Fibroblast of skin of right biceps (primary cell): Measurements from ENCODE around the gene FGF21.
"Not testable (repeated sequence)": the region's sequence is repeated elsewhere in the genome, so short reads cannot be mapped to it uniquely, and the experiment has no call there.

Experiments used
- DNase-seq: peaks from one replicate; pipeline ENCODE4 v3.0.0-alpha.2; 2013

The FGF21 gene

DNA sequence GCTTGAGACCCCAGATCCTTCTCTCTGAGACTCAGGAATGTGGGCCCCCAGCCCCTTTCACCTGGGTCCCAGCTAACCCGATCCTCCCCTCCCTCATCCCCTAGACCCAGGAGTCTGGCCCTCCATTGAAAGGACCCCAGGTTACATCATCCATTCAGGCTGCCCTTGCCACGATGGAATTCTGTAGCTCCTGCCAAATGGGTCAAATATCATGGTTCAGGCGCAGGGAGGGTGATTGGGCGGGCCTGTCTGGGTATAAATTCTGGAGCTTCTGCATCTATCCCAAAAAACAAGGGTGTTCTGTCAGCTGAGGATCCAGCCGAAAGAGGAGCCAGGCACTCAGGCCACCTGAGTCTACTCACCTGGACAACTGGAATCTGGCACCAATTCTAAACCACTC is 463 bp downstream of the FGF21 start:
- DNase-seq: no peak

DNA sequence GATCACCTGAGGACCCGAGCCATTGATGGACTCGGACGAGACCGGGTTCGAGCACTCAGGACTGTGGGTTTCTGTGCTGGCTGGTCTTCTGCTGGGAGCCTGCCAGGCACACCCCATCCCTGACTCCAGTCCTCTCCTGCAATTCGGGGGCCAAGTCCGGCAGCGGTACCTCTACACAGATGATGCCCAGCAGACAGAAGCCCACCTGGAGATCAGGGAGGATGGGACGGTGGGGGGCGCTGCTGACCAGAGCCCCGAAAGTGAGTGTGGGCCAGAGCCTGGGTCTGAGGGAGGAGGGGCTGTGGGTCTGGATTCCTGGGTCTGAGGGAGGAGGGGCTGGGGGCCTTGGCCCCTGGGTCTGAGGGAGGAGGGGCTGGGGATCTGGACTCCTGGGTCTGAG is 888 bp downstream of the FGF21 start:
- DNase-seq: no peak

DNA sequence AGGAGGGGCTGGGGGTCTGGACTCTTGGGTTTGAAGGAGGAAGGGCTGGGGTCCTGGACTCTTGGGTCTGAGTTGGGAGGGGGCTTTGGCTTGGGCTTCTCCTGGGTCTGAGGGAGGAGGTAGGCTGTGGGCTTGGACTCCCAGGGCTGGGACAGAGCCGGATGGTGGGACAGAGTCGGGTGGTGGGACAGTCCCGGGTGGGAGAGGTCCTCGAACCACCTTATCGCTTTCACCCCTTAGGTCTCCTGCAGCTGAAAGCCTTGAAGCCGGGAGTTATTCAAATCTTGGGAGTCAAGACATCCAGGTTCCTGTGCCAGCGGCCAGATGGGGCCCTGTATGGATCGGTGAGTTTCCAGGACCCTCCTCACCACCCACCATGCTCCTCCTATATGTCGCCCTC is 1.4 kb downstream of the FGF21 start:
- no peak for DNase-seq

DNA sequence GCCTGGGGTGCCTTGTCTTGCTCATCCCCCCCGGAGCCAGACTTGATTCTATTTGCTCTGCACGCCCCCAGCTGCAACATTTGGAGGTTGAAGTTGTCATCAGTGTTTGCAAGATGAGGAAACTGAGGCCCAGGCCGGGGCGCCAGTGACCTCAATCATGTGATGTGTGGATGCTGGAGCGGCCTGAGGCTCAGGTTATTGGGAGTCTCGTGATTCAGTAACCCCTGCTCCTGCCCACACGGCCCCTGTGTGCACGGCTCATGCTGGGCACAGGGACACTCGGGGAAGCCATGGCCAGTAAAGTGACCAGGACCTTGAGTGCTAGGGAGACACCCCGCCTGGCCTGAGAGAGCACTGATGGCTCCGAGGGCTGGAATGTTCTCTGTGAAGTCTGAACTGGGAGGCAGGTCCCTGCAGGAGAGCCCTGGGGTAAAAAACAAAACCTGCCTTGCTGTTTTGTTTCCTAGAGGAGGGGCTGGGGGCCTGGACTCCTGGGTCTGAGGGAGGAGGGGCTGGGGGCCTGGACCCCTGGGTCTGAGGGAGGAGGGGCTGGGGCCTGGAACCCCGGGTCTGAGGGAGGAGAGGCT is 1.9 kb downstream of the FGF21 start:
- no peak for DNase-seq

DNA sequence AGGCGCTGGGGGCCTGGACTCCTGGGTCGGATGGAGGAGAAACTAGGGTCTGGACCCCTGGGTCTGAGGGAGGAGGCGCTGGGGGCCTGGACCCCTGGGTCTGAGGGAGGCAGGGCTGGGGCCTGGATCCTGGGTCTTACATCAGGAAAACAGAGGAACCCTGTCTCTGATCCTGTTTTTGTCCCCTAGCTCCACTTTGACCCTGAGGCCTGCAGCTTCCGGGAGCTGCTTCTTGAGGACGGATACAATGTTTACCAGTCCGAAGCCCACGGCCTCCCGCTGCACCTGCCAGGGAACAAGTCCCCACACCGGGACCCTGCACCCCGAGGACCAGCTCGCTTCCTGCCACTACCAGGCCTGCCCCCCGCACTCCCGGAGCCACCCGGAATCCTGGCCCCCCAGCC is 2.4 kb downstream of the FGF21 start:
- DNase-seq: no peak

DNA sequence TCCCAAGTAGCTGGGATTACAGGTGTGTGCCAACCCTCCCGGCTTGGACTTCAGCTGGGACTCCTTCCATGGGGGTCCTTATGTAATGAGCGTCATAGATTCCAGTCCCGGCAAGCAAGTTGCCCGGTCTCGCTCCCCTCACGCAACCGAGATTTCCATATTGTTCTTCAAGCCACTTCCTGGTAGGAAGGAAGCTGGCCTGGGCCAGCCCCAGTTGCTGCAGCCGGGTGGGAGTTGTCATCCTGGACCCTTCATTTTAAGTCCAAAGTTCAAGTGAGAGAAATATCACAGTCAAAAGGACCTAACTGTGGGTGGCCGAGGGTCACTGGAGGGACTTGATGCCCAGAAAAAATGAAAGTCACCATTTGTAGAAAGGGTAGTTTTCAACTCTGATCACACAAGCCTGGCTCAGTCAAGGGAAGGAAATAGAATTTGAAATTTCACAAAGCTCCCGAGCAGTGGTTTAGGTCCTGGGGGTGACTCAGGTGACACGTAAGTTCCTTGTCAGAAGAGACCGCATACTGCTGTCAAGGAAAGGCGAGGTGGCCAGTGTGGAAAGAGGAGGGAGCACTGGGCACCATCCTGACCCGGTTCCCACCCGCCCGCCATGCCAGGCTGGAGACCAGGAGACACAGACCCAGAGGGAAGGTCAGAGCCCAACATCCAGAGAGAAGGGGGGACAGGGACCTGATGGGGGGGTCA is 5.3 kb downstream of the FGF21 start:
- no peak for DNase-seq

DNA sequence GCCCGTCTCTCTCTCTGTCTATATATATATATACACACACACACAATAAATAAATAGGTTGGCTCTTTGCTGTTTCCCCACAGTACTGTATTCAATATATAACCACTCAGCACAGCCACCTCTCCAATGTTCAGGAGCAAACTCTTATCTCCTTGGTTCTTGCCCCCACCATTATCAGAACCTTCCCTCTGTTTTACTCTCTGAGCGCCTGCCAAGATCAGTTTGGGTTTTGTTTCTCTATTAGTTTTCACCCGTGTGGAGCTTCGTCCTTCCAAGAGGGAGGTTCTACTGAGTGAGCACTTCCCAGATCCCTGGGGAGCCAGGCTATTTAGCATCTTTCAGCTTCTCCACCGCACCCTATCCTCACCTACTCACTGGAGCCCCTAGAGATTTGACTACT is 10.5 kb downstream of the FGF21 start:
- not testable (repeated sequence) for DNase-seq

DNA sequence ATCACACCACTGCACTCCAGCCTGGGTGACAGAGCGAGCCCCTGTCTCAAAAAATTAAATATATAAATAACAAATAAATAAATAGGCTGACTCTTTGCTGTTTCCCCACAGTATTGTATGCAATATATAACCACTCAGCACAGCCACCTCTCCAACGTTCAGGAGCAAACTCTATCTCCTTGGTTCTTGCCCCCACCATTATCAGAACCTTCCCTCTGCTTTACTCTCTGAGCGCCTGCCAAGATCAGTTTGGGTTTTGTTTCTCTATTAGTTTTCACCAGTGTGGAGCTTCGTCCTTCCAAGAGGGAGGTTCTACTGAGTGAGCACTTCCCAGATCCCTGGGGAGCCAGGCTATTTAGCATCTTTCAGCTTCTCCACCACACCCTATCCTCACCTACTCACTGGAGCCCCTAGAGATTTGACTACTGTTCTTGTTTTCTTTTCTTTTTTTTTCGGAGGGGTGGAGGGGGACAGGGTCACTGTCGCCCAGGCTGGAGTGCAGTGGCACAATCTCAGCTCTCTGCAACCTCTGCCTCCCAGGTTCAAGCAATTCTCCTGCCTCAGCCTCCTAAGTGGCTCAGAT is 12.9 kb downstream of the FGF21 start:
- DNase-seq: not testable (repeated sequence)

DNA sequence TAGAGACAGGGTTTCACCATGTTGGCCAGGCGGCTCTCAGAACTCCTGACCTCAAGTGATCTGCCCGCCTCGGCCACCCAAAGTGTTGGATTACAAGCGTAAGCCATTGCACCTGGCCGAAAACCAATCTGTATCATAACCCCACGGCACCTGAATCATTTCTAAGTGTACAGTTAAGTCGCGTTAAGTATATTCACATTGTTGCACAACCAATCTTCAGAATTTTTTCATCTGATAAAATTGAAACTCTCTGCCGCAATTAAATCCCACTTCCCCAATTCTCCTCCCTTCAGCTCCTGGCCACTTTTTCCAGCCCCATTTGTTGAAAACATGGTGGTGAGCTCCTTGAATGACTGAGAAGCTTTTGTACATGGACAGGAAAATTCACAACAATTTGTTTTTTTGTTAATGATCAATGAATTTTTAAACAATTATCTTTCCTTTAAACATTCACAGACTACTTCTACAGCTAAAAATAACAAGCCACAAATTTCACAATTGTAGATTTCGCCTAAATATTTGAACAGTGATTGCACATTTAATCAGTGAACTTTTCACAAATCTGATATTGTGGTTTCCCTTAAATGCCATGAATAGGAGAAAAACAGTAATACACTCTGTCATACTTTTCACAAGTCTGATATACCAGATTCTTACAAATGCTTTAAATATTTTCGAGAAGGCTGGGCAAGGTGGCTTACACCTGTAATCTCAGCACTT is 13.8 kb downstream of the FGF21 start:
- DNase-seq: no peak

DNA sequence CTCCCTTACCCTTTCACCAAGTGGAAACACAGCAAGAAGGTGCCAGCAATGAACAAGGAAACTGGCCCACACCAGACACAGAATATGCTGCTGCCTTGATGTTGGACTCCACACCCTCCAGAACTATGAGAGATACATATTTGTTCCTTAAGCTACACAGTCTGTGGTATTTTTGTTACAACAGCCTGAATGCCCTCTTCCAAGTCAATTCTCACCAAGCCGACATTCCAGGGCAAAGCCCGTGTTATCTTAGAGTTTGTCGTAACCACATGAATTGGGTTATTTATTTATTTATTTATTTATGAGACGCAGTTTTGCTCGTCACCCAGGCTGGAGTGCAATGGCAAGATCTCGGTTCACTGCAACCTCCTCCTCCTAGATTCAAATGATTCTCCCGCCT is 14.9 kb downstream of the FGF21 start:
- peak; percentile 69 for DNase-seq

DNA sequence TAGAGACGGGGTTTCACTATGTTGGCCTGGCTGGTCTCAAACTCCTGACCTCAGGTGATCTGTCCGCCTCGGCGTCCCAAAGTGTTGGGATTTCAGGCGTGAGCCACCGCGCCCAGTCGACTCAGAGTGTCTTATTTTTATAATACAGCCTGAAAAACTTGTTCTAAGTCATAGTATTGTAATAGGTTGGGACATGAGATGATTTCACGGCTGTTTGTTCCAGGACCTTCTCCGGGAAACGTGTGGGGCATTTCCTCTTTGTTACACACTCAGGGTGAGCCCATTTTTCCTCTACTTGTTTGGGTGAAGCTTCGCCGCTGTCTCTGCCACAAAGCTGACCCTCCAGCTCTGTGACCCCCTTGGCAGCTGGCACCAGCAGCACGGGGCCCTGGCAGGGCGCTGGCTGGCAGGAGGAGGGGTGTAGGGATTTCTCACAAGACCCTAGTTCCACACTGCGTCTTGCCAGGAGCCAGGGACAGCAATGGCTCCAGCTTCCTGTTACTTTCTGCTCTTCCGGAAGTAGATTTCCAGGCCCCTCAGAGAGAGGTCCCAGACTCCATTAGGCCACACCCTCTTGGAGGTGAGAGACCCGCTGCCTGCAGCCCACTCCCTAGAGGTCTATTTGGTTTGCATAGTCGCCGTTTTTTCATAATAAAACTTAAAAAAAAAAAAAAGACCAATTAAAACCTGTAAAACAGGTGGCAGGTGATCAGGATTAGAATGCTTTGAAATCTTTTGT is 15.6 kb downstream of the FGF21 start:
- no peak for DNase-seq

DNA sequence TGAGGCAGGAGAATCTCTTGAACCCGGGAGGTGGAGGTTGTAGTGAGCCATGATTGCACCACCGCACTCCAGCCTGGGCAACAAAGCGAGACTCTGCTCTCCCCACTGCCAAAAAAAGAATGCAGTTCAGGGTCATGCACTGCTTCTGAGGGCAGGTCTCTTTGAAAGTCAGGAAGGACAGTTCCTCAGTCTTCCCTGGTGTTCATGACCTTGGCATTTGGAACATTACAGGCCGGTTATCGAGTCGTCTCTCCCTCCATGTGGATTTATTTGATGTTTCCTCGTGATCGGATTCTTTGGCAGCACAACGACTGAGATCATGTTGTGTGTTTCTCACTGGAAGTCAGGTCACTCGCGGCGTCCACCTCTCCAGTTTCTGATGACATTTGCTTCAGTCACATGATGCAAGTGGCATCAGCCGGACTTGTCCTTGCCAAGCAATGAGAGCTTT is 17.2 kb downstream of the FGF21 start:
- no peak for DNase-seq

DNA sequence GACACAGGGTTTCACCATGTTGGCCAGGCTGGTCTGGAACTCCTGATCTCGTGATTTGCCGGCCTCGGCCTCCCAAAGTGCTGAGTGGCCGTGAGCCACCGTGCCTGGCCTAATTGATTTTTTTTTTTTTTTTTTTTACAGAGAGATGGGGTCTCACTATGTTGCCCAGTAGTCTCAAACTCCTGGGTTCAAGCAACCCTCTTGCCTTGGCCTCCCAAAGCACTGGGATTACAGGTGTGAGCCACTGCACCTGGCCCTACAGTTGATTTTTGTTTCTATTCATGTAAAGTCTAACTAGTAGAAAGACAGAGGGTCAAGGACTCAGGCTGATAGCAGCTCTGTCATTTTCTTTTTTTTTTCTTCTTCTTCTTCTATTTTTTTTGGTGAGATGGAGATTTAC is 21.8 kb downstream of the FGF21 start:
- DNase-seq: no peak

DNA sequence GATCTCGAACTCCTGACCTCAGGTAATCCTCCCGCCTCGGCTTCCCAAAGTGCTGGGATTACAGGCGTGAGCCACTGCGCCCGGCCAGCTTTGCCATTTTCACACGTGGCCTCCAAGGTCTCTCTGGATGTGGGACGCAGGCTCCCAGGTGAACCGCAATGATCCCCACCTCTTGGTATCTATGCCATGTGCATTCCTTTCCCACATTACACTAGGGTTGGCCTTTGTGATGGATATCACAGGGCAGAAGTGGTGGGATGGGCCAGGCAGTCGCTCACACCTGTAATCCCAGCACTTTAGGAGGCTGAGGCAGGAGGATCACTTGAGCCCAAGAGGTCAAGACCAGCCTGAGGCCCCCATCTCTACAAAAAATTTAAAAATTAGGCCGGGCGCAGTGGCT is 22.4 kb downstream of the FGF21 start:
- no peak for DNase-seq

DNA sequence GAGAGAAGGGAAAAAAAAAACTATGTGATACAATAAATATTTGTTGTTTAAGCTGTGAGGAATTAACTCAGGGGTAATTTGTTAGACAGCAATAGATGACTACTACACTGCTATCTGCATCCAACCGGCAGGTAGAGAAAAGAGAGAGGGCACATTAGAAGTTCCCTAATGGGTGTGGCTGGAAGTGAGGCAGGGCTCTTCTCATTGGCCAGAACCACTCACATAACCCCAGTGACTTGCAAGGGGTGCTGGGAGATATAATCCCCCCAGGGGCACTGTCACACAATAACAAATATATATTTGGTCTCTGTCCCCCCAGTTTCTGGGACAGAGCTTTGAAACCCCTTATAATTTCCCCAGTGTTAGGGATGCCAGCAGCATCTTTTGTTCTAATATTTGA is 24.3 kb downstream of the FGF21 start:
- DNase-seq: no peak

DNA sequence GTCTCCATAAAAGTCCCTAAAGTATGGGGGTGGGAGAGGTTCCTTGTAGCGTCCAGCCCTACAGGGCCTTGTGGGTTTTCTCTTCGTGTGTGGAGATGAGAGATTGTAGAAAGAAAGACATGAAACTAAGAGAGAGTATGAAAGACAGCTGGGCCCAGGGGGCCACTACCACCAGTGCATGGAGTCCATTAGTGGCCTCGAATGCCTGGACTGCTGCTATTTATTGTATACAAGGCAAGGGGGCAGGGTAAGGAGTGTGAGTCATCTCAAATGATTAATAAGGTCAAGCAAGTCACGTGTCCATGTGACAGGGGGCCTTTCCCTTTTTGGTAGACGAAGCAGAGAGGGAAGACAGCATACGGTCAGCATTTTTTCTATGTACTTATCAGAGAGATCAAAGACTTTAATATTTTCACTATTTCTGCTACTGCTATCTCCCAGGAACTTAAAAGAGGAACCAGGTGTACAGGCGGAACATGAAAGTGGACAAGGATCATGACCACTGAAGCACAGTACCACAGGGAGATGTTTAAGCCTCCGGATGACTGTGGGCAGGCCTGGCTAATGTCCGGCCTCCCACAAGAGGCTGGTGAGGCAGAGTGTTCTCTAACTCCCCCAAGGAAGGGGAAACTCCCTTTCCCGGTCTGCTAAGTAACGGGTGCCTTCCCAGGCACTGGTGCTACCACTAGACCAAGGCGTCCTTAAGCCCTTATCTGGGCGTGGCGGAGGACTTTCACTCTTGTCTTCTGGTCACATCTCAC is 25.5 kb downstream of the FGF21 start:
- peak; percentile 35 for DNase-seq

DNA sequence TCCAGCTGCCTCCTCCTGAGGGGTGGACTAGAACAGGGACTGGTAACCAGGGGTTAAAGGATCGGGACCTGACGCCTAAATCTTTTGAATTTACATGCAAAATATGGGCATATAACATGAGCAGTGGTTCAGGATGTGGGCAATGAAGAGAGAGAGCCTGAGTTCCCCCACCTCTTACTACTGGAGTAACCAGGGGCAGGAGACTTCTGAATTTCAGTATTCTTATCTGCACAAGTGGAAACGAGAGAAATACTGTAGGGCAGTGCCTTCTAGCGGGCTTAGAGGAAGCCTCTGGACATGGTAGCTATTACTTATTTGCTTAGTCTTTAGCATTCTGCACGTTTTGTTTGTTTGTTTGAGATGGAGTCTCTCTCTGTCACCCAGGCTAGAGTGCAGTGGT is 29.2 kb downstream of the FGF21 start:
- DNase-seq: no peak

DNA sequence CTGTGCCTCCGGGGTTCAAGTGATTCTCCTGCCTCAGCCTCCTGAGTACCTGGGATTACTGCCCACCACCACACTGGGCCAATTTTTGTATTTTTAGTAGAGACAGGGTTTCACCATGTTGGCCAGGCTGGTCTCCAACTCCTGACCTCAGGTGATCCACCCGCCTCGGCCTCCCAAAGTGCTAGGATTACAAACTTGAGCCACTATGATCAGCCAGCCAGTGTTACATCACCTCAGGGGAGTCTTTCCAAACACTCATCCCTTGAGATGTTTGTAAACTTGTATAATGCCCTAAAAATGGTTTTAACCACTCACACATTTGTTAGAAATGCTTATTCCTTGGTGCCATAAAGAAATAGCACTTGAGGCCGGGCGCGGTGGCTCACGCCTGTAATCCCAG is 31.1 kb downstream of the FGF21 start:
- DNase-seq: not testable (repeated sequence)

DNA sequence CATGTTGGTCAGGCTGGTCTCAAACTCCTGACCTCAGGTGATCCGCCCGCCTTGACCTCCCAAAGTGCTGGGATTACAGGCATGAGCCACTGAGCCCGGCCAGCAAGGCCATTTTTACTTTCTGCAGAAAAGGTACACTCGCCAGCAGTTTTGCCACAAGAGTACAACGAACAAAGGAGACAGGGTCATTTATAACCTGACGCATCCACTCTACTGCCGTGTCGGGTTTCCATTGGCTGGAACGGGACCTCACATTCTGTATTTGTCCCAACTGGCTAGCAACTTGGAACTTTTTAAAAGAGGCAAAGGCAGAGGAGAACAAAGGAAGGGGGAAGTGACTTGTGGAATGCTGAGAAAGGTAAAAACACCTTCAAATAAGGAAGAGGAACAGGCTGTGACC is 32.0 kb downstream of the FGF21 start:
- not testable (repeated sequence) for DNase-seq

DNA sequence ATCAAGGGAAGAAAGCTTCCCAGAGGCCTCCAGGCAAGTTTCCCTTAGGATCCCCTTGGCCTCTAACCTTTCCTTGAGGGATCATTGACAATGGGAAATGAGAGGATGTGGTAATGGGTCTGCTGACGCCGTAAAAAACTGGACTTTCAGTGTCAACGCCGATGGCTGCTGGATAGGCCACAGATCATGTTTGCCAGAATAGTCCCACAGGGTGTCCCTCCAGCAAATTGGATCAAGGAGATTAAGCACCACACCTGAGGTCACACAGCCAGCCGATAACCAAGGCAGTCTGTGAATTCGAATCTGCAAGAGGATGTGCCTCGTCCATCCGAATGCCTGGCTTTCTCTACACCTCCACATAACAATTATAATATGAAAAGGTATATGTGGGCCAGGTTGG is 37.9 kb downstream of the FGF21 start:
- DNase-seq: no peak

DNA sequence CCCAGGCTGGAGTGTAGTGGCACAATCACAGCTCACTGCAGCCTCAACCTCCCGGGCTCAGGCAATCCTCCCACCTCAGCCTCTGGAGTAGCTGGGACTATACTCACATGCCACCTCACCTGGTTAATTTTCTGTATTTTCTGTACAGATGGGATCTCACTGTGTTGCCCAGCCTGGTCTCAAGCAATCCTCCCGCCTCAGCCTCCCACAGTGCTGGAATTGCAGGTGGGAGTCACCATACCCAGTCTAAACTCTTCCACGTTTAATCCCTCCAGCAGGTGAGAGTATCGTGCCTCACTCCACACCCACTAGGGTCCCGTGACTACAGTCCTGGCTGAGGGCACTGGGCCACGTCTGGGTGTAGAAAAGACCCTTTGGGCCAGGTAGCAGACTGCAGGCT is 39.0 kb downstream of the FGF21 start:
- DNase-seq: no peak

DNA sequence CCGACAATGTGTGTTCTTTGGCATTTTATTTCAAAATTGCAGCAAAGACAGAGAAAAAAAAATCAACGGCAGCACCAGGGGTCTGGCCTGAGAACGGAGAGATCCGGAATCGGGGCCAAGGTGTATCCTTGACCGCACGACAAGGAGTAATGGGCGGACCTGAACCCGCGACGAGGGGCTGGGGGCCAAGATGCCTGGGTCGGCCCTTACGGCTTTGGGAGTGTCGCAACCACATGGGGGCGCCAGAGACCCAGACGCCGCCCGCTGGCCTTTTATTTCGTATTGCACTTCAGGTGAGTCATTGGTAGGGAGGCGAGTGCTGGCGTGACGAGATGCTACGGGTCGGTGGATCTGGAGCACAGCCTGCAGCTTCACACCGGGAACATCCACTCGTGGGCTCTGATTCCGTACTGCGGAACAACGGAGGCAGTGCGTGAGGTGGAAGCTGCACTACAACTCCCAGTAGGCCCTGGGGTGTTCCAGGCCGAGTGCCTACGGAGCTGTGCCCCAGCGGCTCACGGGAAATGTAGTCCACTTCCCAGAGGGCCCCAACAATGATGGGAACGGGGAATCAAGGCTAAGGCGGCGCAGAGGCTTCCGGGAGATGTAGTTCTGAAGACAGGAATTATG is 39.8 kb downstream of the FGF21 start:
- DNase-seq: peak; percentile 92
